Measurements from ENCODE around the gene STAM.

GRCh38 chr10:17684537-17684936 is 40.6 kb downstream of the STAM start:
- TF ChIP-seq CTCF (IDR thresholded peaks at IDR 0.05) (no peak), REST (IDR thresholded peaks at IDR 0.05; ENCODE audit: low read depth, low read length) (no peak)

Measured in SK-N-SH (cell line).